GM04504 (cell line): ENCODE data around the gene GCNT2.
A peak's percentile ranks its signal among the peaks of the same experiment; 100 is the strongest.
"Not testable (repeated sequence)": the region's sequence is repeated elsewhere in the genome, so short reads cannot be mapped to it uniquely, and the experiment has no call there.

Experiments
- DNase-seq: peaks from one replicate; pipeline ENCODE4 v3.0.0-alpha.2; 2012; ENCODE audit warnings: low read depth

Gene GCNT2

GRCh38 chr6:10521104-10521808, at the start of gene GCNT2:
TSS of gene GCNT2 (plus strand) at chr6:10521351. CDS start at chr6:10528912, 7,561 bp downstream.
- no peak for DNase-seq

- DNase-seq: no peak
Observed at GRCh38 chr6:10472634-10473033, 48.5 kb upstream of the GCNT2 start.

- DNase-seq: peak; percentile 11
Observed at GRCh38 chr6:10478187-10479040, 42.7 kb upstream of the GCNT2 start.

GRCh38 chr6:10479939-10480700, 41.0 kb upstream of the GCNT2 start:
- no peak for DNase-seq

GRCh38 chr6:10481101-10481500, 40.0 kb upstream of the GCNT2 start:
- DNase-seq: no peak

GRCh38 chr6:10482636-10483257, 38.4 kb upstream of the GCNT2 start:
- DNase-seq: no peak

GRCh38 chr6:10484912-10485311, 36.2 kb upstream of the GCNT2 start:
- DNase-seq: no peak

- DNase-seq: no peak
Observed at GRCh38 chr6:10485406-10485805, 35.7 kb upstream of the GCNT2 start.

GRCh38 chr6:10486215-10486614, 34.9 kb upstream of the GCNT2 start:
- no peak for DNase-seq

- not testable (repeated sequence) for DNase-seq
Observed at GRCh38 chr6:10486944-10487588, 34.1 kb upstream of the GCNT2 start.

GRCh38 chr6:10487668-10488327, 33.4 kb upstream of the GCNT2 start:
- DNase-seq: no peak

GRCh38 chr6:10491463-10491862, 29.7 kb upstream of the GCNT2 start:
- DNase-seq: no peak

- DNase-seq: not testable (repeated sequence)
Observed at GRCh38 chr6:10491905-10492304, 29.2 kb upstream of the GCNT2 start.

- DNase-seq: no peak
Observed at GRCh38 chr6:10495029-10495428, 26.1 kb upstream of the GCNT2 start.

GRCh38 chr6:10505529-10505928, 15.6 kb upstream of the GCNT2 start:
- no peak for DNase-seq

- no peak for DNase-seq
Observed at GRCh38 chr6:10507298-10507697, 13.9 kb upstream of the GCNT2 start.

- DNase-seq: no peak
Observed at GRCh38 chr6:10507715-10508114, 13.4 kb upstream of the GCNT2 start.

GRCh38 chr6:10510592-10511367, 10.4 kb upstream of the GCNT2 start:
- DNase-seq: no peak

- DNase-seq: no peak
Observed at GRCh38 chr6:10511477-10511876, 9.7 kb upstream of the GCNT2 start.

GRCh38 chr6:10513544-10513943, 7.6 kb upstream of the GCNT2 start:
- DNase-seq: no peak
